ENCODE measurements around the gene CABP7.

DNA sequence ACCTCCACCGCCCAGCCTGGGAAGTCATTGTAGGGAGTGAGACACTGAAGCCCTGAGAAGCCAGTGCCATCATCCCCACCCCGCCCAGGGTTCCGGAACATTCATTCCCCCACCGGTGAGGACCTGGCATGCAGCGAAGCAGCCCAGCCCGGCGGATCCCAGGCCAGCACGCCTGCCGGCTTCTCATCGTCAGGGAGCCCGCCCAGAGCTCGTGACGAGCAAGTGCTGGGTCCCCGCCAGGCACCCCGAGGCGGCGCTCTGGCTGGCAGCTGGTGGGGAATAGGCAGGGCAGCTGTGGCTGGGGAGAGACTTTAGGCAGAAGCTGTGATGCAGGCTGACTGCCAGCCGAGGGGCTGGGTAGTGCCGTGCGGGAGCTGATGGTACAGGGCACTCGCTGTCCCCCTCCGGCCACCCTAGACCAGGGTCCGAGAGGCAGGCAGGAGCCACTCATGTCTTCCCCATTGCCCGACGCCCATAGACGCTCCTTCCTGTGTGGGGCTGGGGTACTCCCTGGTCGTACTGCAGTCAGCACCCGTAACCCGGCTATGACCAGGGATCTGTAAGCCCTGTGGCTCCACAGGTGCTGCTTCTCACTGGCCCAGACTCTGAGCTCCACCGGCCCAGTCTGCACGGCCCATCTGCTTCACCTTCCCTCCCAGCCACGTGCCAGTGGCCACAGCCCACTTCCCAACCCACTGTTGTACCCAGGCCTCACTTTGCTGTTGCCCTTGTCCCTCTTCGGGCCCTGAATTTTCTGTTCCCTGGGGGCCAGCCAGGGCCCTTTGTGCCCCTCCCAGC, 24.5 kb upstream of the CABP7 start:
- TF ChIP-seq TCF7L2 (IDR thresholded peaks at IDR 0.05; ENCODE audit: low read depth, low read length) (no peak), POLR2AphosphoS5 (IDR thresholded peaks at IDR 0.05; ENCODE audit: low read depth, low read length) (no peak), SIN3A (IDR thresholded peaks at IDR 0.05; ENCODE audit: borderline replicate concordance, insufficient read depth, low read depth, low read length) (no peak)
- TF ChIP-seq, protein P1, sequence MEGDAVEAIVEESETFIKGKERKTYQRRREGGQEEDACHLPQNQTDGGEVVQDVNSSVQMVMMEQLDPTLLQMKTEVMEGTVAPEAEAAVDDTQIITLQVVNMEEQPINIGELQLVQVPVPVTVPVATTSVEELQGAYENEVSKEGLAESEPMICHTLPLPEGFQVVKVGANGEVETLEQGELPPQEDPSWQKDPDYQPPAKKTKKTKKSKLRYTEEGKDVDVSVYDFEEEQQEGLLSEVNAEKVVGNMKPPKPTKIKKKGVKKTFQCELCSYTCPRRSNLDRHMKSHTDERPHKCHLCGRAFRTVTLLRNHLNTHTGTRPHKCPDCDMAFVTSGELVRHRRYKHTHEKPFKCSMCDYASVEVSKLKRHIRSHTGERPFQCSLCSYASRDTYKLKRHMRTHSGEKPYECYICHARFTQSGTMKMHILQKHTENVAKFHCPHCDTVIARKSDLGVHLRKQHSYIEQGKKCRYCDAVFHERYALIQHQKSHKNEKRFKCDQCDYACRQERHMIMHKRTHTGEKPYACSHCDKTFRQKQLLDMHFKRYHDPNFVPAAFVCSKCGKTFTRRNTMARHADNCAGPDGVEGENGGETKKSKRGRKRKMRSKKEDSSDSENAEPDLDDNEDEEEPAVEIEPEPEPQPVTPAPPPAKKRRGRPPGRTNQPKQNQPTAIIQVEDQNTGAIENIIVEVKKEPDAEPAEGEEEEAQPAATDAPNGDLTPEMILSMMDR (IDR thresholded peaks at IDR 0.05), result no peak

Measured in Panc1 (cell line).